T-helper 22 cell (primary cell): ENCODE results near the gene MAGEA10.
"Not testable (repeated sequence)": the region's sequence is repeated elsewhere in the genome, so short reads cannot be mapped to it uniquely, and the experiment has no call there.

Experiments
- DNase-seq: peaks from one replicate; pipeline ENCODE4 v3.0.0-alpha.2; 2020; ENCODE audit warnings: low read depth

The MAGEA10 gene

GRCh38 chrX:152138388-152138784 lies at the start of gene MAGEA10:
TSS of gene MAGEA10 (minus strand) at chrX:152138577. CDS start at chrX:152135620, 2,957 bp downstream.
- no peak for DNase-seq

- no peak for DNase-seq
These were observed 39.3 kb upstream of the MAGEA10 start for GRCh38 chrX:152177497-152178269.

- no peak for DNase-seq
These were observed 38.7 kb upstream of the MAGEA10 start for GRCh38 chrX:152177052-152177451.

- DNase-seq: not testable (repeated sequence)
These were observed 37.5 kb upstream of the MAGEA10 start for GRCh38 chrX:152175892-152176291.

GRCh38 chrX:152173923-152174322 lies 35.5 kb upstream of the MAGEA10 start:
- DNase-seq: not testable (repeated sequence)

- DNase-seq: no peak
These were observed 32.2 kb upstream of the MAGEA10 start for GRCh38 chrX:152170621-152171020.

- no peak for DNase-seq
These were observed 26.8 kb upstream of the MAGEA10 start for GRCh38 chrX:152165033-152165743.

GRCh38 chrX:152157042-152157441 lies 18.7 kb upstream of the MAGEA10 start:
- no peak for DNase-seq

- DNase-seq: no peak
These were observed 17.5 kb upstream of the MAGEA10 start for GRCh38 chrX:152155766-152156310.

- no peak for DNase-seq
These were observed 15.7 kb upstream of the MAGEA10 start for GRCh38 chrX:152154050-152154449.

- DNase-seq: no peak
These were observed 12.9 kb upstream of the MAGEA10 start for GRCh38 chrX:152151256-152151655.

- no peak for DNase-seq
These were observed 11.3 kb upstream of the MAGEA10 start for GRCh38 chrX:152149648-152150047.

- no peak for DNase-seq
These were observed 1.2 kb upstream of the MAGEA10 start for GRCh38 chrX:152139589-152139988.

- no peak for DNase-seq
These were observed 498 bp downstream of the MAGEA10 start for GRCh38 chrX:152137771-152138387.

GRCh38 chrX:152136312-152136711 lies 2.1 kb downstream of the MAGEA10 start:
- no peak for DNase-seq

GRCh38 chrX:152131525-152131924 lies 6.9 kb downstream of the MAGEA10 start:
- DNase-seq: no peak

- DNase-seq: not testable (repeated sequence)
These were observed 9.1 kb downstream of the MAGEA10 start for GRCh38 chrX:152129069-152129844.

- DNase-seq: no peak
These were observed 21.1 kb downstream of the MAGEA10 start for GRCh38 chrX:152117305-152117704.

- no peak for DNase-seq
These were observed 29.9 kb downstream of the MAGEA10 start for GRCh38 chrX:152108527-152108926.

- no peak for DNase-seq
These were observed 34.5 kb downstream of the MAGEA10 start for GRCh38 chrX:152103866-152104265.

GRCh38 chrX:152086141-152086540 lies 52.2 kb downstream of the MAGEA10 start:
- no peak for DNase-seq
